Measurements from ENCODE around the gene EXOC4. TPM values are rescaled to one million over a fixed set of nuclear protein-coding genes. Genes with fewer than 3 reads are reported as not detected.

Gene EXOC4
- total RNA-seq, 1 donor from 2014 or later, result 94.0 TPM

- Mint-ChIP-seq H3K27me3 (ENCODE audit: unreplicated experiment) (no peaks in the 10 kb centered on the region), H3K4me1 (ENCODE audit: unreplicated experiment) (no peaks in the 10 kb centered on the region), H3K4me3 (ENCODE audit: unreplicated experiment) (no peak overlapping the region), H3K9me3 (ENCODE audit: unreplicated experiment) (no peaks in the 10 kb centered on the region), H3K36me3 (ENCODE audit: low read depth, unreplicated experiment) (no peaks in the 10 kb centered on the region), H3K27ac (ENCODE audit: unreplicated experiment) (no peak overlapping the region)
- DNase-seq (ENCODE audit: low spot score), result no peak
- TF ChIP-seq CTCF (IDR thresholded peaks at IDR 0.05; ENCODE audit: unreplicated experiment), result no peak
These were observed 537.1 kb downstream of the EXOC4 start for GRCh38 chr7:133789974-133790373.

- H3K4me1 Mint-ChIP-seq (ENCODE audit: unreplicated experiment), result no peaks in the 10 kb centered on the region
- TF ChIP-seq CTCF (IDR thresholded peaks at IDR 0.05; ENCODE audit: unreplicated experiment), result no peak
- H3K9me3 Mint-ChIP-seq (ENCODE audit: unreplicated experiment), result no peaks in the 10 kb centered on the region
- DNase-seq (ENCODE audit: low spot score), result no peak
- no peaks in the 10 kb centered on the region for H3K36me3 Mint-ChIP-seq (ENCODE audit: low read depth, unreplicated experiment)
- H3K27me3 Mint-ChIP-seq (ENCODE audit: unreplicated experiment), result no peaks in the 10 kb centered on the region
- H3K4me3 Mint-ChIP-seq (ENCODE audit: unreplicated experiment), result no peak overlapping the region
- no peak overlapping the region for H3K27ac Mint-ChIP-seq (ENCODE audit: unreplicated experiment)
These were observed 538.0 kb downstream of the EXOC4 start for GRCh38 chr7:133790911-133791310.

GRCh38 chr7:133794479-133794878 is 541.6 kb downstream of the EXOC4 start:
- no peak for DNase-seq (ENCODE audit: low spot score)
- no peak for TF ChIP-seq CTCF (IDR thresholded peaks at IDR 0.05; ENCODE audit: unreplicated experiment)
- Mint-ChIP-seq H3K9me3 (ENCODE audit: unreplicated experiment) (no peaks in the 10 kb centered on the region), H3K36me3 (ENCODE audit: low read depth, unreplicated experiment) (no peaks in the 10 kb centered on the region), H3K27me3 (ENCODE audit: unreplicated experiment) (no peaks in the 10 kb centered on the region), H3K4me1 (ENCODE audit: unreplicated experiment) (no peaks in the 10 kb centered on the region), H3K27ac (ENCODE audit: unreplicated experiment) (no peak overlapping the region), H3K4me3 (ENCODE audit: unreplicated experiment) (no peak overlapping the region)

GRCh38 chr7:133795068-133795665 is 542.3 kb downstream of the EXOC4 start:
- H3K36me3 Mint-ChIP-seq (ENCODE audit: low read depth, unreplicated experiment), result no peaks in the 10 kb centered on the region
- no peak overlapping the region for H3K4me3 Mint-ChIP-seq (ENCODE audit: unreplicated experiment)
- H3K4me1 Mint-ChIP-seq (ENCODE audit: unreplicated experiment), result no peaks in the 10 kb centered on the region
- no peaks in the 10 kb centered on the region for H3K27me3 Mint-ChIP-seq (ENCODE audit: unreplicated experiment)
- no peaks in the 10 kb centered on the region for H3K9me3 Mint-ChIP-seq (ENCODE audit: unreplicated experiment)
- DNase-seq (ENCODE audit: low spot score), result no peak
- TF ChIP-seq CTCF (IDR thresholded peaks at IDR 0.05; ENCODE audit: unreplicated experiment), result no peak
- H3K27ac Mint-ChIP-seq (ENCODE audit: unreplicated experiment), result no peak overlapping the region

GRCh38 chr7:133796782-133797745 is 544.2 kb downstream of the EXOC4 start:
- Mint-ChIP-seq H3K4me3 (ENCODE audit: unreplicated experiment) (no peak overlapping the region), H3K9me3 (ENCODE audit: unreplicated experiment) (no peaks in the 10 kb centered on the region), H3K36me3 (ENCODE audit: low read depth, unreplicated experiment) (no peaks in the 10 kb centered on the region), H3K27me3 (ENCODE audit: unreplicated experiment) (no peaks in the 10 kb centered on the region), H3K27ac (ENCODE audit: unreplicated experiment) (no peak overlapping the region), H3K4me1 (ENCODE audit: unreplicated experiment) (no peaks in the 10 kb centered on the region)
- DNase-seq (ENCODE audit: low spot score), result no peak
- no peak for TF ChIP-seq CTCF (IDR thresholded peaks at IDR 0.05; ENCODE audit: unreplicated experiment)
